ENCODE data around the gene CNKSR3. TPM values are rescaled to one million over a fixed set of nuclear protein-coding genes. Genes with fewer than 3 reads are reported as not detected.
A peak's percentile ranks its signal among the peaks of the same experiment; 100 is the strongest.
"Not testable (repeated sequence)": the region's sequence is repeated elsewhere in the genome, so short reads cannot be mapped to it uniquely, and the experiment has no call there.

The CNKSR3 gene
- total RNA-seq: under 1 TPM; 0.34 to 0.58 TPM

GRCh38 chr6:154510144-154510905 is at the start of gene CNKSR3:
CNKSR3 (minus strand) TSS chr6:154510685; CDS start chr6:154510114, 571 bp downstream.
- peak; percentile 77 for ATAC-seq
- peaks cover 12% of the 10 kb centered on the region for H3K4me1 Mint-ChIP-seq
- intact Hi-C loops (cut with DNase I, micrococcal nuclease): loop anchor here in 1 of 2 experiments (2.0 kb wide), 1 partner anchor 356 kb away; no protein-coding TSS in a partner anchor
- POLR2A ChIA-PET: interaction anchor here (0.6 to 1.0 kb wide), 2 partner anchors 12 to 17 kb away, joined by 4 to 6 read pairs; no protein-coding TSS in a partner anchor
- CTCF ChIA-PET: interaction anchor here (0.6 to 1.1 kb wide), 3 partner anchors 11 to 97 kb away, joined by 3 read pairs; no protein-coding TSS in a partner anchor
- no peaks in the 10 kb centered on the region for H3K9me3 Mint-ChIP-seq (ENCODE audit: low read depth)
- no peaks in the 10 kb centered on the region for H3K36me3 Mint-ChIP-seq (ENCODE audit: low read depth)
- H3K27ac Mint-ChIP-seq: no peak within 1 kb of the TSS
- peak; percentile 64 for DNase-seq
- H3K4me3 Mint-ChIP-seq: peak within 1 kb of the TSS; percentile 68
- H3K27me3 Mint-ChIP-seq: peaks cover 44% of the 10 kb centered on the region

GRCh38 chr6:154558984-154559383 is 48.5 kb upstream of the CNKSR3 start:
- Mint-ChIP-seq H3K27ac (no peak overlapping the region), H3K9me3 (ENCODE audit: low read depth) (no peaks in the 10 kb centered on the region), H3K36me3 (ENCODE audit: low read depth) (no peaks in the 10 kb centered on the region), H3K4me3 (no peak overlapping the region), H3K4me1 (no peaks in the 10 kb centered on the region), H3K27me3 (no peaks in the 10 kb centered on the region)
- ChIA-PET CTCF (no interaction called here), POLR2A (no interaction called here)
- DNase-seq: no peak
- intact Hi-C loops (cut with DNase I, micrococcal nuclease): no loop called here
- no peak for ATAC-seq

- H3K4me3 Mint-ChIP-seq: no peak overlapping the region
- CTCF ChIA-PET: interaction anchor here (0.7 to 1.0 kb wide), 2 partner anchors 81 to 246 kb away, joined by 3 read pairs; no protein-coding TSS in a partner anchor
- ATAC-seq (no peak), DNase-seq (no peak)
- H3K4me1 Mint-ChIP-seq: no peaks in the 10 kb centered on the region
- H3K36me3 Mint-ChIP-seq (ENCODE audit: low read depth): no peaks in the 10 kb centered on the region
- POLR2A ChIA-PET: no interaction called here
- no peak overlapping the region for H3K27ac Mint-ChIP-seq
- H3K9me3 Mint-ChIP-seq (ENCODE audit: low read depth): no peaks in the 10 kb centered on the region
- no peaks in the 10 kb centered on the region for H3K27me3 Mint-ChIP-seq
- intact Hi-C loops (cut with DNase I, micrococcal nuclease): no loop called here
These were observed 48.0 kb upstream of the CNKSR3 start for GRCh38 chr6:154558513-154558912.

GRCh38 chr6:154555073-154555677 is 44.7 kb upstream of the CNKSR3 start:
- ChIA-PET POLR2A (no interaction called here), CTCF (no interaction called here)
- intact Hi-C loops (cut with DNase I, micrococcal nuclease): no loop called here
- Mint-ChIP-seq H3K4me3 (no peak overlapping the region), H3K27ac (no peak overlapping the region), H3K27me3 (no peaks in the 10 kb centered on the region), H3K4me1 (no peaks in the 10 kb centered on the region), H3K9me3 (ENCODE audit: low read depth) (no peaks in the 10 kb centered on the region), H3K36me3 (ENCODE audit: low read depth) (no peaks in the 10 kb centered on the region)
- DNase-seq (no peak), ATAC-seq (no peak)

- Mint-ChIP-seq H3K4me3 (no peak overlapping the region), H3K36me3 (ENCODE audit: low read depth) (no peaks in the 10 kb centered on the region), H3K27me3 (no peaks in the 10 kb centered on the region), H3K27ac (no peak overlapping the region), H3K9me3 (ENCODE audit: low read depth) (no peaks in the 10 kb centered on the region), H3K4me1 (no peaks in the 10 kb centered on the region)
- ChIA-PET POLR2A (no interaction called here), CTCF (interaction anchor here (0.8 kb wide), 1 partner anchor 11 kb away, joined by 3 read pairs; no protein-coding TSS in a partner anchor)
- intact Hi-C loops (cut with DNase I, micrococcal nuclease): no loop called here
- DNase-seq: no peak
- ATAC-seq: no peak
These were observed 44.0 kb upstream of the CNKSR3 start for GRCh38 chr6:154554491-154554890.

GRCh38 chr6:154550779-154551178 is 40.3 kb upstream of the CNKSR3 start:
- no peak overlapping the region for H3K27ac Mint-ChIP-seq
- H3K36me3 Mint-ChIP-seq (ENCODE audit: low read depth): no peaks in the 10 kb centered on the region
- H3K27me3 Mint-ChIP-seq: peaks cover 2% of the 10 kb centered on the region
- no peaks in the 10 kb centered on the region for H3K4me1 Mint-ChIP-seq
- H3K4me3 Mint-ChIP-seq: no peak overlapping the region
- DNase-seq (no peak), ATAC-seq (no peak)
- intact Hi-C loops (cut with DNase I, micrococcal nuclease): no loop called here
- POLR2A ChIA-PET: no interaction called here
- CTCF ChIA-PET: interaction anchor here (0.6 kb wide), 1 partner anchor 360 kb away, joined by 4 read pairs; no protein-coding TSS in a partner anchor
- H3K9me3 Mint-ChIP-seq (ENCODE audit: low read depth): no peaks in the 10 kb centered on the region

GRCh38 chr6:154549179-154549578 is 38.7 kb upstream of the CNKSR3 start:
- CTCF ChIA-PET: interaction anchor here (1.0 kb wide), 1 partner anchor 57 kb away, joined by 3 read pairs; no protein-coding TSS in a partner anchor

GRCh38 chr6:154548130-154548830 is 37.8 kb upstream of the CNKSR3 start:
- Mint-ChIP-seq H3K9me3 (ENCODE audit: low read depth) (no peaks in the 10 kb centered on the region), H3K27ac (no peak overlapping the region), H3K27me3 (peaks cover 2% of the 10 kb centered on the region), H3K4me3 (no peak overlapping the region), H3K4me1 (no peaks in the 10 kb centered on the region), H3K36me3 (ENCODE audit: low read depth) (no peaks in the 10 kb centered on the region)
- ChIA-PET POLR2A (no interaction called here), CTCF (interaction anchor here (0.6 kb wide), 1 partner anchor 110 kb away, joined by 3 read pairs; no protein-coding TSS in a partner anchor)
- ATAC-seq (no peak), DNase-seq (no peak)
- intact Hi-C loops (cut with DNase I, micrococcal nuclease): no loop called here

More at GRCh38 chr6:154549179-154549578, 38.7 kb upstream of the CNKSR3 start:
- DNase-seq: no peak
- POLR2A ChIA-PET: no interaction called here
- intact Hi-C loops (cut with DNase I, micrococcal nuclease): no loop called here
- Mint-ChIP-seq H3K36me3 (ENCODE audit: low read depth) (no peaks in the 10 kb centered on the region), H3K27ac (no peak overlapping the region), H3K9me3 (ENCODE audit: low read depth) (no peaks in the 10 kb centered on the region), H3K4me3 (no peak overlapping the region), H3K4me1 (no peaks in the 10 kb centered on the region), H3K27me3 (peaks cover 2% of the 10 kb centered on the region)
- no peak for ATAC-seq

GRCh38 chr6:154543628-154544027 is 33.1 kb upstream of the CNKSR3 start:
- no peak overlapping the region for H3K4me3 Mint-ChIP-seq
- no peak for ATAC-seq
- no peak overlapping the region for H3K27ac Mint-ChIP-seq
- no peaks in the 10 kb centered on the region for H3K36me3 Mint-ChIP-seq (ENCODE audit: low read depth)
- no peak for DNase-seq
- CTCF ChIA-PET: interaction anchor here (0.6 to 0.9 kb wide), 4 partner anchors 10 to 507 kb away, joined by 3 to 4 read pairs (median 3); no protein-coding TSS in a partner anchor
- H3K27me3 Mint-ChIP-seq: peaks cover 2% of the 10 kb centered on the region
- intact Hi-C loops (cut with DNase I, micrococcal nuclease): no loop called here
- no peaks in the 10 kb centered on the region for H3K9me3 Mint-ChIP-seq (ENCODE audit: low read depth)
- POLR2A ChIA-PET: no interaction called here
- no peaks in the 10 kb centered on the region for H3K4me1 Mint-ChIP-seq

- ATAC-seq: no peak
- intact Hi-C loops (cut with DNase I, micrococcal nuclease): no loop called here
- DNase-seq: no peak
- ChIA-PET POLR2A (no interaction called here), CTCF (interaction anchor here (0.6 kb wide), 1 partner anchor 11 kb away, joined by 3 read pairs; no protein-coding TSS in a partner anchor)
- no peak overlapping the region for H3K27ac Mint-ChIP-seq
- H3K36me3 Mint-ChIP-seq (ENCODE audit: low read depth): no peaks in the 10 kb centered on the region
- no peaks in the 10 kb centered on the region for H3K4me1 Mint-ChIP-seq
- H3K9me3 Mint-ChIP-seq (ENCODE audit: low read depth): no peaks in the 10 kb centered on the region
- H3K27me3 Mint-ChIP-seq: peaks cover 2% of the 10 kb centered on the region
- no peak overlapping the region for H3K4me3 Mint-ChIP-seq
These were observed 32.3 kb upstream of the CNKSR3 start for GRCh38 chr6:154542747-154543146.

GRCh38 chr6:154541837-154542236 is 31.4 kb upstream of the CNKSR3 start:
- POLR2A ChIA-PET; DNase-seq; H3K9me3 Mint-ChIP-seq (ENCODE audit: low read depth); H3K36me3 Mint-ChIP-seq (ENCODE audit: low read depth); H3K4me3 Mint-ChIP-seq; H3K4me1 Mint-ChIP-seq; intact Hi-C loops (cut with DNase I, micrococcal nuclease); ATAC-seq; H3K27me3 Mint-ChIP-seq; H3K27ac Mint-ChIP-seq: not testable (repeated sequence)
- CTCF ChIA-PET: interaction anchor here (1.0 kb wide), 1 partner anchor 134 kb away, joined by 3 read pairs; no protein-coding TSS in a partner anchor
